SK-N-MC (cell line): ENCODE data around the gene KIAA0825.

Experiments
- EZH2 ChIP-seq: fragments of 200-600 bp; sonication (generic); IDR thresholded peaks from one replicate; pipeline ENCODE4 v1.6.1; 2017; ENCODE audit warnings: antibody characterized with exemption
- FOXP2 ChIP-seq: optimal IDR thresholded peaks from 2 replicates; pipeline ENCODE3; 2011; ENCODE audit warnings: mild to moderate bottlenecking, moderate library complexity; ENCODE audit not compliant: insufficient read depth; ENCODE audit errors: extremely low read length, control extremely low read depth
- POLR2AphosphoS5 ChIP-seq: IDR thresholded peaks from 2 replicates; pipeline ENCODE4 v1.6.1; 2012; ENCODE audit warnings: mild to moderate bottlenecking, low read depth, low read length, borderline replicate concordance

DNA sequence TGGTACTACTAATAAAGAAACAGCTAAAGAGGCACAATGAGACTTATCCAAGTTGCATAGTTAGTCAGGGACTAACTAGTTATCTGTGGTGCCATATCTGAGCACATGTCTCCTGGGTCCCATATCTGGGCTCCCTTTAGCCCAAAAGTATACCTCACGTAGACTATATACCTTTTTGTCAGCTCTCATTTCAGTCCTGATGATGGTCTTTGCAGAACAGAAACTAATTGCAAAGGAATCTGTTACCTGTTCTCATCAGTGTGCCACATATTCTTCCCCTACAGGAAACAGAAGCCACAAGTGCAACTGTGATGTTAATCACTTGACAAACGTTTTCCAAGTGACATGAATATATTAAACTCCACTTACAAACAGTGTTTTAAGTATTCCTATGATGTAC, 395.2 kb downstream of the KIAA0825 start:
- TF ChIP-seq EZH2 (no peak), POLR2AphosphoS5 (no peak), FOXP2 (no peak)
